ENCODE measurements around the gene COL25A1. TPM values are rescaled to one million over a fixed set of nuclear protein-coding genes. Genes with fewer than 3 reads are reported as not detected.

Gene COL25A1
- total and polyA plus RNA-seq, 2 donors (not counting 3 experiments of a cell fraction or from before 2014, with no cell fraction given): 0.21 to 3.5 TPM

GRCh38 chr4:109209647-109210046, 92.8 kb downstream of the COL25A1 start:
- no peak overlapping the region for H3K27ac ChIP-seq (ENCODE audit: insufficient read depth, low read depth, low read length)
- intact Hi-C loops (cut with micrococcal nuclease) (loop anchor here (10.0 kb wide), 1 partner anchor 195 kb away; no protein-coding TSS in a partner anchor), dilution Hi-C loops (cut with MboI; ENCODE audit: extremely low pct_ligation_motif_present, low sequenced_read_pairs) (no loop called here)
- no peaks in the 10 kb centered on the region for H4K20me1 ChIP-seq (replicated peaks; ENCODE audit: control insufficient read depth, extremely low read depth, insufficient read depth, low read length)
- no peak overlapping the region for H3K4me2 ChIP-seq (ENCODE audit: insufficient read depth, low read length)
- no peaks in the 10 kb centered on the region for H3K9me1 ChIP-seq (replicated peaks; ENCODE audit: control insufficient read depth, extremely low read depth, insufficient read depth, low read length)
- H3K4me1 ChIP-seq (ENCODE audit: control insufficient read depth, extremely low read depth, insufficient read depth, low read length): peaks cover 13% of the 10 kb centered on the region
- no peaks in the 10 kb centered on the region for H3K9me3 ChIP-seq (replicated peaks; ENCODE audit: control insufficient read depth, insufficient read depth, low read length)
- no peak overlapping the region for H3K9ac ChIP-seq (replicated peaks; ENCODE audit: extremely low read depth, insufficient read depth, low read length)
- H3K79me2 ChIP-seq (ENCODE audit: control insufficient read depth, insufficient read depth, low read length): no peaks in the 10 kb centered on the region
- FAIRE-seq (no peak), DNase-seq (ENCODE audit: low read depth, low spot score) (no peak)
- TF ChIP-seq, protein P1, sequence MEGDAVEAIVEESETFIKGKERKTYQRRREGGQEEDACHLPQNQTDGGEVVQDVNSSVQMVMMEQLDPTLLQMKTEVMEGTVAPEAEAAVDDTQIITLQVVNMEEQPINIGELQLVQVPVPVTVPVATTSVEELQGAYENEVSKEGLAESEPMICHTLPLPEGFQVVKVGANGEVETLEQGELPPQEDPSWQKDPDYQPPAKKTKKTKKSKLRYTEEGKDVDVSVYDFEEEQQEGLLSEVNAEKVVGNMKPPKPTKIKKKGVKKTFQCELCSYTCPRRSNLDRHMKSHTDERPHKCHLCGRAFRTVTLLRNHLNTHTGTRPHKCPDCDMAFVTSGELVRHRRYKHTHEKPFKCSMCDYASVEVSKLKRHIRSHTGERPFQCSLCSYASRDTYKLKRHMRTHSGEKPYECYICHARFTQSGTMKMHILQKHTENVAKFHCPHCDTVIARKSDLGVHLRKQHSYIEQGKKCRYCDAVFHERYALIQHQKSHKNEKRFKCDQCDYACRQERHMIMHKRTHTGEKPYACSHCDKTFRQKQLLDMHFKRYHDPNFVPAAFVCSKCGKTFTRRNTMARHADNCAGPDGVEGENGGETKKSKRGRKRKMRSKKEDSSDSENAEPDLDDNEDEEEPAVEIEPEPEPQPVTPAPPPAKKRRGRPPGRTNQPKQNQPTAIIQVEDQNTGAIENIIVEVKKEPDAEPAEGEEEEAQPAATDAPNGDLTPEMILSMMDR (IDR thresholded peaks at IDR 0.05; ENCODE audit: extremely low read depth in 1 of 2, insufficient read depth in 1 of 2, low read depth in 1 of 2, low read length in 2 of 2): no peak
- TF ChIP-seq MYC (IDR thresholded peaks at IDR 0.05; ENCODE audit: low read depth, low read length) (no peak), EZH2 (IDR thresholded peaks at IDR 0.05; ENCODE audit: borderline replicate concordance, low read depth, low read length, severe bottlenecking) (no peak), JUN (IDR thresholded peaks at IDR 0.05; ENCODE audit: borderline replicate concordance, insufficient read depth, insufficient read length, low read depth) (no peak), GATA2 (IDR thresholded peaks at IDR 0.05; ENCODE audit: insufficient read depth, insufficient read length, low read depth, low read length) (no peak)
- no TSS peak for BruUV-seq (replicated peaks)
- H2AFZ ChIP-seq (ENCODE audit: low read depth, low read length): no peak overlapping the region
- ChIA-PET POLR2A (no interaction called here), CTCF (interaction anchor here (0.6 kb wide), 1 partner anchor 14 kb away, joined by 5 read pairs; no protein-coding TSS in a partner anchor)
- no peak overlapping the region for H3K4me3 ChIP-seq (replicated peaks in 1 of 3; ENCODE audit: insufficient read depth in 1 of 3, low read depth in 1 of 3, low read length in 3 of 3)
- H3K27me3 ChIP-seq (ENCODE audit: control insufficient read depth in 2 of 2, insufficient read depth in 2 of 2, low read length in 2 of 2): no peaks in the 10 kb centered on the region
- no peaks in the 10 kb centered on the region for H3K36me3 ChIP-seq (ENCODE audit: control insufficient read depth in 2 of 2, extremely low read depth in 1 of 2, insufficient read depth in 2 of 2, low read length in 2 of 2)

GRCh38 chr4:109207898-109208297, 94.6 kb downstream of the COL25A1 start:
- CTCF ChIA-PET: interaction anchor here (1.0 to 1.1 kb wide), 2 partner anchors 12 to 81 kb away, joined by 3 read pairs; no protein-coding TSS in a partner anchor
- H3K79me2 ChIP-seq (ENCODE audit: control insufficient read depth, insufficient read depth, low read length): no peaks in the 10 kb centered on the region
- BruUV-seq (replicated peaks): no TSS peak
- H3K27me3 ChIP-seq (ENCODE audit: control insufficient read depth in 2 of 2, insufficient read depth in 2 of 2, low read length in 2 of 2): no peaks in the 10 kb centered on the region
- H3K4me3 ChIP-seq (replicated peaks in 1 of 3; ENCODE audit: insufficient read depth in 1 of 3, low read depth in 1 of 3, low read length in 3 of 3): no peak overlapping the region
- no peaks in the 10 kb centered on the region for H3K36me3 ChIP-seq (ENCODE audit: control insufficient read depth in 2 of 2, extremely low read depth in 1 of 2, insufficient read depth in 2 of 2, low read length in 2 of 2)
- peaks cover 5% of the 10 kb centered on the region for H3K4me1 ChIP-seq (ENCODE audit: control insufficient read depth, extremely low read depth, insufficient read depth, low read length)
- H4K20me1 ChIP-seq (replicated peaks; ENCODE audit: control insufficient read depth, extremely low read depth, insufficient read depth, low read length): no peaks in the 10 kb centered on the region
- intact Hi-C loops (cut with micrococcal nuclease) (no loop called here), dilution Hi-C loops (cut with MboI; ENCODE audit: extremely low pct_ligation_motif_present, low sequenced_read_pairs) (no loop called here)
- no peak overlapping the region for H3K9ac ChIP-seq (replicated peaks; ENCODE audit: extremely low read depth, insufficient read depth, low read length)
- no peak overlapping the region for H2AFZ ChIP-seq (ENCODE audit: low read depth, low read length)
- no peak overlapping the region for H3K27ac ChIP-seq (ENCODE audit: insufficient read depth, low read depth, low read length)
- H3K9me1 ChIP-seq (replicated peaks; ENCODE audit: control insufficient read depth, extremely low read depth, insufficient read depth, low read length): no peaks in the 10 kb centered on the region
- H3K4me2 ChIP-seq (ENCODE audit: insufficient read depth, low read length): no peak overlapping the region
- TF ChIP-seq EZH2 (IDR thresholded peaks at IDR 0.05; ENCODE audit: borderline replicate concordance, low read depth, low read length, severe bottlenecking) (no peak), POLR2A (IDR thresholded peaks at IDR 0.05; ENCODE audit: low read depth, low read length) (no peak), FOS (IDR thresholded peaks at IDR 0.05; ENCODE audit: borderline replicate concordance, insufficient read depth, low read length) (no peak), MYC (IDR thresholded peaks at IDR 0.05; ENCODE audit: low read depth, low read length) (no peak), JUN (IDR thresholded peaks at IDR 0.05; ENCODE audit: borderline replicate concordance, insufficient read depth, insufficient read length, low read depth) (no peak), POLR2AphosphoS5 (IDR thresholded peaks at IDR 0.05; ENCODE audit: insufficient read depth, low read depth, low read length) (no peak), GATA2 (IDR thresholded peaks at IDR 0.05; ENCODE audit: insufficient read depth, insufficient read length, low read depth, low read length) (no peak)
- TF ChIP-seq, protein P1 (IDR thresholded peaks at IDR 0.05; ENCODE audit: extremely low read depth in 1 of 2, insufficient read depth in 1 of 2, low read depth in 1 of 2, low read length in 2 of 2): no peak
- TF ChIP-seq, protein P2, sequence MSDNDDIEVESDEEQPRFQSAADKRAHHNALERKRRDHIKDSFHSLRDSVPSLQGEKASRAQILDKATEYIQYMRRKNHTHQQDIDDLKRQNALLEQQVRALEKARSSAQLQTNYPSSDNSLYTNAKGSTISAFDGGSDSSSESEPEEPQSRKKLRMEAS (IDR thresholded peaks at IDR 0.05; ENCODE audit: insufficient read depth, insufficient read length): no peak
- POLR2A ChIA-PET: no interaction called here
- no peaks in the 10 kb centered on the region for H3K9me3 ChIP-seq (replicated peaks; ENCODE audit: control insufficient read depth, insufficient read depth, low read length)
- DNase-seq (ENCODE audit: low read depth, low spot score) (no peak), FAIRE-seq (no peak)
